Activated CD4-positive, alpha-beta T cell treated with anti-CD3 and anti-CD28 coated beads, Interleukin-2, amount 50 U/mL, for 1 hour (primary cell): ENCODE data around the gene ULK1.

ENCODE experiments used
- DNase-seq: peaks from one replicate; pipeline ENCODE4 v3.0.0-alpha.2; 2020

ULK1 gene

GRCh38 chr12:131921866-131922769, 27.7 kb downstream of the ULK1 start:
- DNase-seq, result no peak

- no peak for DNase-seq
Measured at GRCh38 chr12:131922772-131923171, 28.4 kb downstream of the ULK1 start.

GRCh38 chr12:131923260-131923659, 28.8 kb downstream of the ULK1 start:
- DNase-seq, result no peak

GRCh38 chr12:131927110-131928079, 33.0 kb downstream of the ULK1 start:
- no peak for DNase-seq

GRCh38 chr12:131928080-131928710, 33.8 kb downstream of the ULK1 start:
- DNase-seq, result no peak

- peak; percentile 91 for DNase-seq
Measured at GRCh38 chr12:131928711-131929580, 34.5 kb downstream of the ULK1 start, which contains the start of gene PUS1. TSS of gene PUS1 (plus strand) at chr12:131929276. CDS start at chr12:131929723, 447 bp downstream.

- peak; percentile 39 for DNase-seq
Measured at GRCh38 chr12:131929581-131930456, 35.4 kb downstream of the ULK1 start.

GRCh38 chr12:131930510-131930909, 36.1 kb downstream of the ULK1 start:
- no peak for DNase-seq

- DNase-seq, result no peak
Measured at GRCh38 chr12:131933387-131933786, 39.0 kb downstream of the ULK1 start.

- DNase-seq, result no peak
Measured at GRCh38 chr12:131934535-131934934, 40.1 kb downstream of the ULK1 start.

- no peak for DNase-seq
Measured at GRCh38 chr12:131938082-131938481, 43.7 kb downstream of the ULK1 start.

GRCh38 chr12:131939007-131939406, 44.6 kb downstream of the ULK1 start:
- no peak for DNase-seq

GRCh38 chr12:131940141-131940547, 45.7 kb downstream of the ULK1 start:
- DNase-seq, result no peak

GRCh38 chr12:131941116-131941986, 46.9 kb downstream of the ULK1 start:
- no peak for DNase-seq

GRCh38 chr12:131941987-131942341, 47.5 kb downstream of the ULK1 start:
- no peak for DNase-seq

GRCh38 chr12:131942671-131943070, 48.2 kb downstream of the ULK1 start:
- no peak for DNase-seq

- DNase-seq, result no peak
Measured at GRCh38 chr12:131943389-131943788, 49.0 kb downstream of the ULK1 start.

- DNase-seq, result no peak
Measured at GRCh38 chr12:131943876-131944275, 49.5 kb downstream of the ULK1 start.

GRCh38 chr12:131944601-131945251, 50.3 kb downstream of the ULK1 start:
- no peak for DNase-seq
